Left lobe of liver (tissue), 2 donors: ENCODE measurements around the gene CTXN3. TPM values are rescaled to one million over a fixed set of nuclear protein-coding genes. Genes with fewer than 3 reads are reported as not detected.

Experiments used
- ATAC-seq: fragments of 200-7000 bp; cut with Tn5 transposase; one replicate; pipeline ENCODE4 v1.9.1; 2020; ENCODE audit warnings: mild to moderate bottlenecking, moderate library complexity
- DNase-seq: peaks from one replicate; pipeline ENCODE4 v3.0.0-alpha.2; 2020; ENCODE audit warnings: low spot score
- total RNA-seq: library from RNA; stranded (reverse); gene quantifications from one replicate; pipeline ENCODE4 v1.2.1, GENCODE V29; 2021
- donor health status: DM: no; HTN: no; CAD: no; lungs with moderate emphysema.
- donor health status: DM: no; HTN: yes; CAD: no.

The CTXN3 gene
- total RNA-seq, 1 donor from 2014 or later: not detected

- ATAC-seq (no peak), DNase-seq (no peak)
Measured at GRCh38 chr5:127696683-127697082, 47.8 kb downstream of the CTXN3 start.

- no peak for DNase-seq
Measured at GRCh38 chr5:127697894-127698600, 49.2 kb downstream of the CTXN3 start.

GRCh38 chr5:127699416-127699815 lies 50.5 kb downstream of the CTXN3 start:
- ATAC-seq (no peak), DNase-seq (no peak)

More at GRCh38 chr5:127697894-127698600, 49.2 kb downstream of the CTXN3 start:
- ATAC-seq: no peak

DNA sequence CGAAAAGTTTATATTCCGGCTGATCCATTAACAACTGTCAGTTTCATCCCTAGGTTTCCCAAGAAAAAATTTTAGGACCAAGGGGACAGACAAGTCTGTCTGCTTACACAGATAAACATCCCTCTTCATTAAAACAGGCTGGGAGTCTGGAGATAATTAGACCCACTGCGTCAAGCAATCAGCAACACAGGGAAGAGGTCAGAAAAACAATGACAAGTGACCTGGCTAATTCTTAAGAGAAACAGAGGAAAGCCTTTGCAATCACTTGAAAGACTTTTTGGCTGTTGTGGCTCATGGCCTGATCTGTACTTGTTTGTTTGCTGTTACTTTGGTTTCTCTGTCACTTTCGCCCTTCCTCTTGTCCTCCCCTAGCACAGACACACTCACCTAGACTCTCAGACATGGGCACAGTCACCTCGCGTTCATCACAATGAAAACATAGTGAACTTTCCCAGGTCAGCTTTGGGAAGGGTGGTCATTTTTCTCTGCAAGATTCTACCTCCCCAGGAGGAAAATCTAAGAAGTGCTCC lies 51.4 kb downstream of the CTXN3 start:
- ATAC-seq: no peak
- no peak for DNase-seq

GRCh38 chr5:127702434-127702833 lies 53.6 kb downstream of the CTXN3 start:
- no peak for ATAC-seq
- no peak for DNase-seq

- ATAC-seq: no peak
Measured at GRCh38 chr5:127702926-127703561, 54.2 kb downstream of the CTXN3 start, which contains the start of gene CCDC192. Gene CCDC192 (plus strand): TSS chr5:127703391. CDS start chr5:127703446, 55 bp downstream.

GRCh38 chr5:127705120-127705892 lies 56.4 kb downstream of the CTXN3 start:
- no peak for DNase-seq
- ATAC-seq: no peak

More at GRCh38 chr5:127702926-127703561, 54.2 kb downstream of the CTXN3 start, which contains the start of gene CCDC192:
- DNase-seq: no peak

GRCh38 chr5:127706691-127707090 lies 57.8 kb downstream of the CTXN3 start:
- ATAC-seq (no peak), DNase-seq (no peak)

GRCh38 chr5:127707209-127707608 lies 58.3 kb downstream of the CTXN3 start:
- DNase-seq (no peak), ATAC-seq (no peak)

Other genes with a start within 250 kb of the CTXN3 start
- 28.4 TPM for gene PRRC1, start 131.4 kb upstream of the CTXN3 start, total RNA-seq
- gene CCDC192, start 54.3 kb downstream of the CTXN3 start, total RNA-seq: not detected